HepG2 (cell line): ENCODE data around the gene TRRAP. TPM values are rescaled to one million over a fixed set of nuclear protein-coding genes. Genes with fewer than 3 reads are reported as not detected.
A peak's percentile ranks its signal among the peaks of the same experiment; 100 is the strongest.

Experiments
- ATAC-seq: fragments of 200-7000 bp; cut with Tn5 transposase; 3 replicates; pipeline ENCODE4 v1.9.1; 2020; ENCODE audit warnings: mild to moderate bottlenecking, moderate library complexity
- BruUV-seq: library from RNA; stranded (reverse); fragments of 400-500 nt; replicated peaks from 2 replicates; lab custom pipeline; 2021; lab: Mats Ljungman, UMichigan
- CTCF ChIA-PET: fragments of 300-600 bp; formaldehyde crosslinking; extraction: SDS; loops from one replicate; lab custom pipeline; 2021; ENCODE audit warnings: low total read pairs, inconsistent platforms, low intra/inter-chr PET ratio; lab: Yijun Ruan, JAX
- POLR2A ChIA-PET: fragments of 350-600 bp; sonication (Branson Sonifier 250); formaldehyde crosslinking; loops from one replicate; lab custom pipeline; 2020; ENCODE audit warnings: antibody characterized with exemption, inconsistent platforms; lab: Yijun Ruan, JAX
- DNase-seq: peaks from one replicate; pipeline ENCODE4 v3.0.0-alpha.2; 2015; ENCODE audit warnings: low spot score
- FAIRE-seq: peaks from 3 replicates; lab custom pipeline; 2011; peaks lifted over from hg19 to GRCh38; lab: Jason Lieb, UNC
- H2AFZ ChIP-seq: one replicate; pipeline ENCODE4 v1.6.1; 2011; ENCODE audit warnings: low read length, inconsistent platforms
- H3K27ac ChIP-seq: fragments of 300-600 bp; 3 replicates; pipeline ENCODE4 v1.8.0; 2011; ENCODE audit warnings: mixed run types, mild to moderate bottlenecking, mixed read lengths, low read length, inconsistent platforms; ENCODE audit not compliant: insufficient read depth; ENCODE audit errors: extremely low read length
- H3K27me3 ChIP-seq, 2 experiments: fragments of 200-600 bp in 1 of 2; 2 replicates in 1 of 2; 3 replicates in 1 of 2; pipeline versions ENCODE4 v1.6.0 to v1.8.0; 2011; ENCODE audit warnings: low read length in 2 of 2, mild to moderate bottlenecking in 2 of 2, moderate library complexity in 2 of 2, inconsistent platforms in 1 of 2; ENCODE audit not compliant: insufficient read depth in 2 of 2, control insufficient read depth in 1 of 2
- H3K36me3 ChIP-seq, 2 experiments: fragments of 200-600 bp in 1 of 2; replicated peaks in 1 of 2; 2 replicates in 1 of 2; 3 replicates in 1 of 2; pipeline versions ENCODE4 v1.5.1 to v1.8.0; 2011; ENCODE audit warnings: low read length in 2 of 2, inconsistent platforms in 1 of 2; ENCODE audit not compliant: insufficient read depth in 2 of 2, control insufficient read depth in 1 of 2
- H3K4me1 ChIP-seq: 2 replicates; pipeline ENCODE4 v1.5.1; 2012; ENCODE audit warnings: low read length, inconsistent platforms; ENCODE audit not compliant: insufficient read depth
- H3K4me2 ChIP-seq: 2 replicates; pipeline ENCODE4 v1.6.0; 2011; ENCODE audit warnings: low read depth, low read length, inconsistent platforms
- H3K4me3 ChIP-seq, 3 experiments: fragments of 200-600 bp in 1 of 3; sonication (generic), shearing (Covaris generic) in 1 of 3; replicated peaks in 1 of 3; 2 replicates each; pipeline ENCODE4 v1.5.1; 2011 to 2016; ENCODE audit warnings: low read length in 3 of 3, inconsistent platforms in 2 of 3, low read depth in 2 of 3, mild to moderate bottlenecking in 2 of 3, control low read depth in 1 of 3, mixed read lengths in 1 of 3; ENCODE audit not compliant: insufficient read depth in 1 of 3
- H3K79me2 ChIP-seq: one replicate; pipeline ENCODE4 v1.6.1; 2011; ENCODE audit warnings: low read length, inconsistent platforms; ENCODE audit not compliant: insufficient read depth
- H3K9ac ChIP-seq: 2 replicates; pipeline ENCODE4 v1.6.0; 2011; ENCODE audit warnings: mild to moderate bottlenecking, low read depth, low read length, inconsistent platforms; ENCODE audit not compliant: insufficient read depth
- H3K9me3 ChIP-seq: 2 replicates; pipeline ENCODE4 v1.5.1; 2012; ENCODE audit warnings: mild to moderate bottlenecking, low read length
- H4K20me1 ChIP-seq: 2 replicates; pipeline ENCODE4 v1.6.0; 2011; ENCODE audit warnings: inconsistent platforms, mild to moderate bottlenecking, low read length, moderate library complexity; ENCODE audit not compliant: insufficient read depth
- ATF7-NPFF ChIP-seq: sonication (generic); formaldehyde crosslinking; IDR thresholded peaks from 2 replicates; pipeline ENCODE4 v1.8.1; 2023; ENCODE audit warnings: mild to moderate bottlenecking, low read depth, missing genetic modification reagents, moderate library complexity
- CBX5 ChIP-seq: sonication (generic); formaldehyde crosslinking; IDR thresholded peaks from 2 replicates; pipeline ENCODE4 v1.4.0; 2020; ENCODE audit warnings: missing genetic modification reagents, borderline replicate concordance
- GRHL1 ChIP-seq: sonication (generic); formaldehyde crosslinking; conservative IDR thresholded peaks from 2 replicates; pipeline ENCODE4 v1.8.0; 2022; ENCODE audit warnings: missing genetic modification reagents
- SOX13 ChIP-seq, 3 experiments: fragments of 450-650 bp in 1 of 3; sonication (generic) in 1 of 3; formaldehyde crosslinking in 1 of 3; IDR thresholded peaks in 2 of 3; conservative IDR thresholded peaks in 1 of 3; 2 replicates each; pipeline versions ENCODE4 v1.5.0 to v1.6.1; 2016 to 2020; ENCODE audit warnings: antibody characterized with exemption in 1 of 3, mild to moderate bottlenecking in 1 of 3, missing compliant biosample characterization in 1 of 3, missing genetic modification reagents in 1 of 3, moderate library complexity in 1 of 3
- TCF12 ChIP-seq, 2 experiments: fragments of 450-650 bp in 1 of 2; sonication (generic) in 1 of 2; formaldehyde crosslinking in 1 of 2; IDR thresholded peaks; 2 replicates each; pipeline versions ENCODE4 v1.6.1 to v1.8.0; 2017 to 2022; ENCODE audit warnings: antibody characterized with exemption in 1 of 2, mild to moderate bottlenecking in 1 of 2, missing genetic modification reagents in 1 of 2, moderate library complexity in 1 of 2
- YEATS4 ChIP-seq: sonication (generic); formaldehyde crosslinking; IDR thresholded peaks from 2 replicates; pipeline ENCODE4 v1.4.0; 2020; ENCODE audit warnings: missing genetic modification reagents, borderline replicate concordance
- ZBTB42 ChIP-seq: sonication (generic); formaldehyde crosslinking; IDR thresholded peaks from 2 replicates; pipeline ENCODE4 v1.5.0; 2020; ENCODE audit warnings: mild to moderate bottlenecking, missing genetic modification reagents
- ZNF7 ChIP-seq: IDR thresholded peaks from 2 replicates; pipeline ENCODE4 v1.6.1; 2016; ENCODE audit warnings: missing biosample characterization, missing genetic modification reagents
- WGBS: methylation state at CpG from one replicate; pipeline ENCODE4 v1.1.6; 2017; ENCODE audit warnings: low lambda C conversion rate; 5-methylcytosine and 5-hydroxymethylcytosine counted together
- in situ Hi-C: cut with HindIII; loops from 2 replicates; pipeline ENCODE4 v1.10.0; 2017; ENCODE audit warnings: low pct_unique_long_range_greater_than_20kb; ENCODE audit not compliant: extremely low pct_ligation_motif_present
- intact Hi-C: fragments of 100-400 bp; cut with micrococcal nuclease; formaldehyde crosslinking; loops from one replicate; pipeline ENCODE4 v1.10.0; 2022; ENCODE audit not compliant: unreplicated experiment
- polyA plus RNA-seq, 8 experiments: library from polyadenylated mRNA; depleted of rRNA in 3 of 8; stranded (reverse) in 7 of 8; unstranded in 1 of 8; fragments of >200 nt; fragmentation: Illumina TruSeq in 4 of 8; extraction: Trizol in 4 of 8; gene quantifications; 2 replicates each; pipeline versions ENCODE4 v1.2.1 to v1.2.3, GENCODE V29; 2011 to 2016; ENCODE audit warnings: low read depth in 4 of 8, missing spikeins in 1 of 8, mixed read lengths in 1 of 8; ENCODE audit not compliant: insufficient read depth in 1 of 8
- total RNA-seq, 5 experiments: library from RNA; depleted of rRNA; stranded (reverse); fragments of >200 nt; fragmentation: Illumina TruSeq; extraction: Trizol; gene quantifications; 2 replicates each; pipeline ENCODE4 v1.2.3, GENCODE V29; 2016; ENCODE audit warnings: low read depth in 1 of 5

The TRRAP gene
- total and polyA plus RNA-seq, 2 of the 13 experiments (the other 11 are each of a cell fraction or from before 2014, with no cell fraction given) = 8.6 to 10.5 TPM

- TF ChIP-seq ZBTB42 (CRISPR knock-in tag) = no peak
- TF ChIP-seq CBX5 = no peak
- TF ChIP-seq GRHL1 (CRISPR knock-in tag) = no peak
- no peak for TF ChIP-seq ATF7-NPFF (CRISPR knock-in tag)
- TF ChIP-seq TCF12 (IDR thresholded peaks at IDR 0.05) = no peak
- TF ChIP-seq TCF12 (CRISPR knock-in tag; IDR thresholded peaks at IDR 0.05) = no peak
- TF ChIP-seq SOX13 (IDR thresholded peaks at IDR 0.05) = no peak
- TF ChIP-seq SOX13 (CRISPR knock-in tag; conservative IDR thresholded peaks at IDR 0.05 in 1 of 2, IDR thresholded peaks at IDR 0.05 in 1 of 2) = no peak
- TF ChIP-seq, all 625 proteins: peak for 0
These were observed 21.5 kb downstream of the TRRAP start (continued) for GRCh38 chr7:98899816-98900215.

DNA sequence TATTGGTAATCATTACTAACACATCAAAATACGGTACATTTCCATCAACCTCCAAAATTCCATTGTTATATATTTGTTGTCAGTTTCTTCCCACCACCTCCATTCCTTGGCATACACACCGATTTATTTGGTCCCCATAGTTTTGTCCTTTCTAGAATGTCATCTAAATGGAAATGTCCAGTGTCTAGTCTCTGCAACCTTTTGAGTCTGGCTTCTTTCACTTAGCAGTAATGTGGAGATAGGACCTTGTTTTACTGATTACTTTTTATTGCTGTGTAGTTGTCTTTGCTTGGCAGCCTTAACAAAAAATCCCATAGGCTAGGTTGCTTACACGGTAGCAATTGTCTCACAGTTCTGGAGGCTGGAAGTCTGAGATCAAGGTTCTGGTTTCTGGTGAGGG lies 22.5 kb downstream of the TRRAP start:
- Histone ChIP-seq H3K27ac (no peak overlapping the region), H4K20me1 (no peaks in the 10 kb centered on the region), H3K4me1 (no peaks in the 10 kb centered on the region), H3K9me3 (no peaks in the 10 kb centered on the region), H3K4me2 (no peak overlapping the region), H3K27me3 (no peaks in the 10 kb centered on the region), H3K36me3 (peaks cover 23 to 94% of the 10 kb centered on the region in 2 experiments), H3K79me2 (no peaks in the 10 kb centered on the region), H2AFZ (no peak overlapping the region), H3K9ac (no peak overlapping the region), H3K4me3 (no peak overlapping the region)
- in situ Hi-C loops = no loop called here
- intact Hi-C loops = no loop called here
- ChIA-PET POLR2A (no interaction called here), CTCF (no interaction called here)
- TF ChIP-seq YEATS4 (CRISPR knock-in tag) (no peak), ZNF7 (CRISPR knock-in tag) (peak; percentile 81)
- WGBS = 99% methylated on average over 3 of the region's 3 CpGs
- ATAC-seq (no peak), DNase-seq (no peak), FAIRE-seq (no peak)
- BruUV-seq = no TSS peak
